NB4 (cell line): ENCODE results near the gene HGF.
"Not testable (repeated sequence)": the region's sequence is repeated elsewhere in the genome, so short reads cannot be mapped to it uniquely, and the experiment has no call there.

Experiments used
- DNase-seq: peaks from one replicate; pipeline ENCODE4 v3.0.0; 2010; ENCODE audit warnings: low read depth
- H3K4me3 ChIP-seq: one replicate; pipeline ENCODE4 v1.5.1; 2011; ENCODE audit warnings: mild to moderate bottlenecking, low read depth, low read length, moderate library complexity
- CTCF ChIP-seq: IDR thresholded peaks from one replicate; pipeline ENCODE4 v1.5.1; 2012; ENCODE audit warnings: low read depth, low read length
- MAX ChIP-seq: IDR thresholded peaks from 2 replicates; pipeline ENCODE4 v1.6.1; 2011; ENCODE audit warnings: low read depth, low read length
- MYC ChIP-seq: IDR thresholded peaks from 2 replicates; pipeline ENCODE4 v1.6.1; 2011; ENCODE audit warnings: low read depth, low read length
- POLR2A ChIP-seq: IDR thresholded peaks from 2 replicates; pipeline ENCODE4 v1.6.1; 2011; ENCODE audit warnings: mild to moderate bottlenecking; ENCODE audit not compliant: insufficient read length; ENCODE audit errors: extremely low read depth

Gene HGF

GRCh38 chr7:81743201-81743600 is 26.6 kb downstream of the HGF start:
- H3K4me3 ChIP-seq: no peak overlapping the region
- no peak for DNase-seq
- no peak for TF ChIP-seq MAX
- no peak for TF ChIP-seq POLR2A
- no peak for TF ChIP-seq MYC
- TF ChIP-seq CTCF: no peak

GRCh38 chr7:81740403-81740802 is 29.4 kb downstream of the HGF start:
- no peak for TF ChIP-seq MYC
- no peak for TF ChIP-seq CTCF
- TF ChIP-seq POLR2A: no peak
- no peak for TF ChIP-seq MAX
- H3K4me3 ChIP-seq: no peak overlapping the region
- no peak for DNase-seq

- DNase-seq: no peak
- no peak for TF ChIP-seq MAX
- no peak for TF ChIP-seq POLR2A
- TF ChIP-seq CTCF: no peak
- TF ChIP-seq MYC: no peak
- H3K4me3 ChIP-seq: no peak overlapping the region
Measured at GRCh38 chr7:81736091-81736490, 33.8 kb downstream of the HGF start.

GRCh38 chr7:81725812-81726127 is 44.1 kb downstream of the HGF start:
- H3K4me3 ChIP-seq: no peak overlapping the region
- no peak for DNase-seq
- TF ChIP-seq MYC: no peak

GRCh38 chr7:81725003-81725811 is 44.6 kb downstream of the HGF start:
- no peak for DNase-seq
- H3K4me3 ChIP-seq: no peak overlapping the region
- TF ChIP-seq MAX (no peak), POLR2A (no peak), CTCF (no peak), MYC (no peak)

GRCh38 chr7:81722250-81722649 is 47.6 kb downstream of the HGF start:
- H3K4me3 ChIP-seq, DNase-seq: not testable (repeated sequence)

- H3K4me3 ChIP-seq: no peak overlapping the region
- TF ChIP-seq MAX (no peak), MYC (no peak), CTCF (no peak), POLR2A (no peak)
- no peak for DNase-seq
Measured at GRCh38 chr7:81721437-81721836, 48.4 kb downstream of the HGF start.
